ENCODE results near the gene PALLD. TPM values are rescaled to one million over a fixed set of nuclear protein-coding genes. Genes with fewer than 3 reads are reported as not detected.

Gene PALLD
- total and polyA plus RNA-seq, 2 of the 8 experiments (the other 6 are each of a cell fraction or from before 2014, with no cell fraction given): 10.5 to 25.0 TPM

GRCh38 chr4:168679819-168680218, 183.0 kb downstream of the PALLD start (continued):
- TF ChIP-seq TAF7 (optimal IDR thresholded peaks at IDR 0.05; ENCODE audit: borderline replicate concordance, low read depth, low read length) (no peak), BCL11A (IDR thresholded peaks at IDR 0.05; ENCODE audit: low read depth in 2 of 2, low read length in 2 of 2) (no peak)

Measured in H1 (cell line).